Activated CD4-positive, alpha-beta T cell treated with anti-CD3 and anti-CD28 coated beads, Interleukin-2, amount 50 U/mL, for 1 hour (primary cell): ENCODE results near the gene ESPN.

Experiments used
- DNase-seq: peaks from one replicate; pipeline ENCODE4 v3.0.0-alpha.2; 2020

Gene ESPN

GRCh38 chr1:6409053-6409452, 15.5 kb upstream of the ESPN start:
- DNase-seq = no peak

GRCh38 chr1:6409733-6410132, 14.8 kb upstream of the ESPN start:
- no peak for DNase-seq

- DNase-seq = no peak
Observed at GRCh38 chr1:6410248-6410893, 14.2 kb upstream of the ESPN start.

GRCh38 chr1:6412896-6413295, 11.7 kb upstream of the ESPN start:
- no peak for DNase-seq

- DNase-seq = peak; percentile 42
Observed at GRCh38 chr1:6414443-6414844, 10.1 kb upstream of the ESPN start.

GRCh38 chr1:6414881-6415626, 9.5 kb upstream of the ESPN start:
- DNase-seq = no peak

- no peak for DNase-seq
Observed at GRCh38 chr1:6416295-6416656, 8.3 kb upstream of the ESPN start.

- DNase-seq = no peak
Observed at GRCh38 chr1:6416906-6417305, 7.7 kb upstream of the ESPN start.

- DNase-seq = no peak
Observed at GRCh38 chr1:6417961-6418667, 6.5 kb upstream of the ESPN start.

GRCh38 chr1:6418668-6419396, 5.7 kb upstream of the ESPN start:
- no peak for DNase-seq

GRCh38 chr1:6419397-6419803, 5.2 kb upstream of the ESPN start:
- DNase-seq = no peak

- no peak for DNase-seq
Observed at GRCh38 chr1:6419804-6420453, 4.6 kb upstream of the ESPN start, which contains the start of gene HES2. Gene HES2, minus strand, starts transcription at chr1:6419919. Its CDS starts 99 bp downstream, at chr1:6419820.

GRCh38 chr1:6420454-6421042, 4.0 kb upstream of the ESPN start:
- no peak for DNase-seq

GRCh38 chr1:6421266-6421665, 3.3 kb upstream of the ESPN start:
- no peak for DNase-seq

GRCh38 chr1:6423321-6423999, 1.1 kb upstream of the ESPN start:
- peak; percentile 75 for DNase-seq

GRCh38 chr1:6424000-6424565, 493 bp upstream of the ESPN start:
- DNase-seq = no peak

GRCh38 chr1:6425658-6426057, 1.1 kb downstream of the ESPN start:
- no peak for DNase-seq

- no peak for DNase-seq
Observed at GRCh38 chr1:6426277-6426971, 1.8 kb downstream of the ESPN start.

GRCh38 chr1:6426972-6427350, 2.4 kb downstream of the ESPN start:
- DNase-seq = no peak

- no peak for DNase-seq
Observed at GRCh38 chr1:6427441-6428390, 3.1 kb downstream of the ESPN start.
